Ishikawa (cell line): Measurements from ENCODE around the gene XRCC1.

Source experiments
- CEBPB ChIP-seq: IDR thresholded peaks from 2 replicates; pipeline ENCODE4 v1.6.1; 2012
- EP300 ChIP-seq: IDR thresholded peaks from 2 replicates; pipeline ENCODE4 v1.6.1; 2012; ENCODE audit warnings: borderline replicate concordance
- FOXM1 ChIP-seq: IDR thresholded peaks from 2 replicates; pipeline ENCODE4 v1.6.1; 2012; ENCODE audit warnings: low read depth, borderline replicate concordance
- MAX ChIP-seq: IDR thresholded peaks from 2 replicates; pipeline ENCODE4 v1.6.1; 2012
- YY1 ChIP-seq: IDR thresholded peaks from 2 replicates; pipeline ENCODE4 v1.6.1; 2012; ENCODE audit warnings: low read depth

GRCh38 chr19:43527860-43528622, 47.3 kb downstream of the XRCC1 start:
- TF ChIP-seq MAX (no peak), YY1 (no peak), FOXM1 (no peak), CEBPB (no peak), EP300 (no peak)
